GM19468 (cell line): ENCODE measurements around the gene NUAK1.

Source experiments
- ATAC-seq: cut with Tn5 transposase; IDR thresholded peaks from one replicate; pipeline ENCODE4 v1.9.1; 2021; ENCODE audit warnings: mild to moderate bottlenecking, moderate library complexity, moderate number of reproducible peaks; ENCODE audit not compliant: unreplicated experiment; ENCODE audit errors: extremely low read depth

The NUAK1 gene

DNA sequence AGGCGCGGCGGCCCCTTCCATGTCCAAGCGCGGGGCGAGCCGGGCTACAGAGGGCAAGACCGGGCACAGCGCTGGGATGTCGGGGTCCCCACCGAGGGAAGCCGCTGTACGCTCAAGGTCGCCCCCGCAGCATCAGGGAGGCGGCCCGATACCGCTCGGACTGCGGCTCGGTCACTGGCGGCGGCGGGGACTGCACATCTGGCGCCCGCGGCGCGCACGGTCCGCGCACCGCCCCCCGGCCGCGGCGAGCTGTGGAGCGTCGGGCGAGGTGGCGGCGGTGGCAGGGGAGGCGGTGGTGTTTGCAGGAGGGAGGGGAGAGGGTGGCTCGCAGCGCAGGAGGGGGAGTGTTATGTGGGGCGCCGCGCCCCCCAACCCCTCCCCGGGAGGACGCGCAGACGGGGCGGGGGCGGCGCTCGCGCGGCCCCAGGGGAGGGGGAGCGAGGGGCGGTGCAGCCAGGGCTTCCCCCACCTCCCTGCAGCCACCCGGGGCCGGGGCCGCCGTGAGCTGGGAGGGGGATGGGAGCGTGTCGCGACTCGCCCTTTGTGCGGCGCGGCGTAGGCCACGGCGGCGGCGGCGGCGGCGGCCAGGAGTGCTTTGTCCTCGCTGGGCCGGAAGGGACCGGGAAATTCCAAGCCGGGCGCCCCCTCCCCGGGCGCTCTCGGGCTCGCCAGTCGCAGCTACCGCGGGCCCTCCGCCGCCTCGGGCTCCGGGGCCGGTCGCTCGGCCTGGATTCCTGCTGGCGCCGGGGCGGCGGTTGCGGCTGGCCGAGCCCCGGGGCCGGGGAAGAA is at the start of gene NUAK1:
Gene NUAK1 (minus strand): TSS at position 322 of the 789 bp plus-strand sequence. CDS start 301 bp downstream, at position 21.
- no peak for ATAC-seq

DNA sequence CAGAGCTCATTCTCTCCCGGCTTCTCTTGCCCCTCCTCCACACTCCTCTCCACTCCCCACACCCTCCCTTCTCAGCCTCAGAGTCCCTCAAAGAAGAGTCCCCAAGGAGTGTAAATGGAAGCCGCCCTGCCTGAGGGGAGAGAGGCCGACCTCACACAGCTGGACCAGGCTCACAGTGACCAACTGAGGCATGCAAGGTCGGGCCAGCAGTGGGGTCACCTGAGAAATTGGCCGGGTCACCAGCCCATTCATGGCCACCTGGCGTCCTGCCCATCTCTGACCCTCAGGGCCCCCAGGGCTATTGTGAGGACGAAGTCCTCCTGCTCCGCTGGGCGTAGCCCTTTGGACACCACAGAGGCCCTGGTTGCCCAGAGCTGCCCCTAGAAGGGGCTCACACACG is 49.5 kb upstream of the NUAK1 start:
- ATAC-seq = no peak

GRCh38 chr12:106187842-106188241 is 49.1 kb upstream of the NUAK1 start:
- ATAC-seq = no peak

- no peak for ATAC-seq
Measured at GRCh38 chr12:106187155-106187789, 48.5 kb upstream of the NUAK1 start.

- no peak for ATAC-seq
Measured at GRCh38 chr12:106183735-106184134, 45.0 kb upstream of the NUAK1 start.

- no peak for ATAC-seq
Measured at GRCh38 chr12:106181401-106182114, 42.8 kb upstream of the NUAK1 start.

GRCh38 chr12:106179086-106179485 is 40.3 kb upstream of the NUAK1 start:
- no peak for ATAC-seq

GRCh38 chr12:106178562-106178961 is 39.8 kb upstream of the NUAK1 start:
- no peak for ATAC-seq

- no peak for ATAC-seq
Measured at GRCh38 chr12:106176560-106176959, 37.8 kb upstream of the NUAK1 start.

DNA sequence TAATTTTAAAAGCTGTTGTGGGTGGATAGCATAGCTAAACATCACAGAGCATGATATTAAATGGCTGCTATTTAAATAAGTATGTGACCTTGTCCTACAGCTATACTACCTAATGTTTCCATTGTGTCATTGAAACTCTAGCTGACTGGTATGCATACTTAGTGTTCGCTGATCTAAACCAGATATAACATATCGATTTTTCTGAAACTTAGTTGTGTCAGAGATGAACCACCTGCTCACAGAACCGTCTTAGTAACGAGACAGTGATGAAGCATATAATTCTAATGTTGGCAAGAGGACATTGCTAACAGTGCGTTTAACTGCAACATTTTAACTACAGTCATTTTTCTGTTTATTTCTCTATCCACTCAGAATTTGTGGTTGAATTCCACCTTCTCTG is 36.1 kb upstream of the NUAK1 start:
- no peak for ATAC-seq

GRCh38 chr12:106173442-106173841 is 34.7 kb upstream of the NUAK1 start:
- no peak for ATAC-seq

DNA sequence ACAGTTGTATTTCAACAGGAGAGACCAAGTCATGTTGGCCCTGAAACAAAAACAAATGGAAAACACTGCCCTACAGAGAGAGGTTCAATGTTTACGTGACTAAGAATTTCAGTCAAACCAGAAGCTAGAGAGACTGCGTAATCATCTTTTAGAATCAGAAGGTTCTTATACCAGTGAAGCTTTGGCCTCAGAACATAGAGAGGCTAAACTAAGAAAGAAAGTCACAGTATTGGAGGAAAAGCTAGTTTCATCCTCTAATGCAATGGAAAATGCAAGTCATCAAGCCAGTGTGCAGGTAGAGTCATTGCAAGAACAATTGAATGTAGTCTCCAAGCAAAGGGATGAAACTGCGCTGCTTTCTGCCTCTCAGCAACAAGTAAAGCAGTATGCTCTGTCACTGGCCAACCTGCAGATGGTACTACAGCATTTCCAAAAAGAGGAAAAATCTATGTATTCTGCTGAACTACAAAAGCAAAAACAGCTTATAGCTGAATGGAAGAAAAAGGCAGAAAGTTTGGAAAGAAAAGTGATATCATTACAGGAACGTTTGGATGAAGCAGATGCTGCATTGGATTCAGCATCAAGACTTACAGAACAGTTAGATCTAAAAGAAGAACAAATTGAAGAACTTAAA is 32.5 kb upstream of the NUAK1 start:
- ATAC-seq = no peak

GRCh38 chr12:106170285-106170684 is 31.5 kb upstream of the NUAK1 start:
- no peak for ATAC-seq

DNA sequence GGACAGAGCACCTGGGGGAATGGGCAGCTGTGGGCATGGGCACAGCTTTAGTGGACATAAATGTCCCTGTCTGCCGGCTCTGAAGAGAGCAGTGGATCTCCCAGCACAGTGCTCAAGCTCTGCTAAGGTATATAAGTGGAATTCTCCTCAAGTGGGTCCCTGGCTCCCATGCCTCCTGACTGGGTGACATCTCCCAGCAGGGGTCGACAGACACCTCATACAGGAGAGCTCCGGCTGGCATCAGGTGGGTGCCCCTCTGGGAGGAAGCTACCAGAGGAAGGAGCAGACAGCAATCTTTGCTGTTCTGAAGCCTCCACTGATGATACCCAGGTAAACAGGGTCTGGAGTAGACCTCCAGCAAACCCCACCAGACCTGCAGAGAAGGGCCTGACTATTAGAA is 25.0 kb upstream of the NUAK1 start:
- no peak for ATAC-seq

DNA sequence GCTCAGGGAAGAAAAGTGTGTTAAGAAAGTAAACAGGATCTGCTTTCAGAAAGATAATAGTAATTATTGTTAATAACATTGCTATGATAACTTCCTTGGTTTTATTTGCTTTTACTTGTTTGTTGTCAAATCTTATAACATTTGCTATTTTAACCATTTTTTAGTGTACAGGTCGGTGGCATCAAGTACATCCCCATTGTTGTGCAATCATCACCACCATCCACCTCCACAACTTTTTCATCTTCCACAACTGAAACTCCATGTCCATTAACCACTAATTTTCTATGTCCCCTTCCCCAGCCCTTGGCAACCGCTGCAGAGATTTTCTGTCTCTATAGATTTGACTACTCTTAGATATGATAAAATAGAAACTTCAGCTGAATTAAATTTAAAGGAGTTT is 22.7 kb upstream of the NUAK1 start:
- ATAC-seq = no peak

DNA sequence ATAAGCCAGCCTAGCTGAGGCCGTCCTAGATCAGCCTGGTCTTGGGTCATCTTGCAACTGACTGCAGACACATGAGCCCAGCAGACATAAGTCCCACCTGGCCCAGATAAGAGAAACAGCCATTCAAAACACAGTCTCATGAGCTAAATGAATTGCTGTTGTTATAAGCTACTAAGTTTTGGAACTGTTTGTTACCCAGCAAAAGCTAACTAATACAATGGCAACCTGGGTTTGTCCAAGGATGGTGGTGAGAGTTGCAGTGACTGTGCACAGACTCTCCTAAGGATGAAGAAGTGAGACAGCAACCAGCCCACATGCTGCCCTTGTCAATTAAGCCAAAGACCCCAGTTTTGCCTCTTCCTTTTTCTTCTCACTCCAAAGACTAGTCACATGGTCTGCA is 22.2 kb upstream of the NUAK1 start:
- no peak for ATAC-seq

GRCh38 chr12:106157802-106158201 is 19.0 kb upstream of the NUAK1 start:
- no peak for ATAC-seq

GRCh38 chr12:106154751-106155273 is 16.1 kb upstream of the NUAK1 start:
- no peak for ATAC-seq

GRCh38 chr12:106152334-106152733 is 13.6 kb upstream of the NUAK1 start:
- ATAC-seq = no peak

GRCh38 chr12:106150555-106150954 is 11.8 kb upstream of the NUAK1 start:
- no peak for ATAC-seq
